HepG2 (cell line): Measurements from ENCODE around the gene RPS27A. TPM values are rescaled to one million over a fixed set of nuclear protein-coding genes. Genes with fewer than 3 reads are reported as not detected.

Source experiments
- ETV6 ChIP-seq: sonication (generic); formaldehyde crosslinking; conservative IDR thresholded peaks from 2 replicates; pipeline ENCODE4 v1.4.0; 2020; ENCODE audit warnings: missing genetic modification reagents
- EZH2 ChIP-seq: conservative IDR thresholded peaks from 2 replicates; pipeline ENCODE4 v1.6.1; 2012; ENCODE audit warnings: mild to moderate bottlenecking, low read depth, low read length, moderate library complexity
- HHEX ChIP-seq: IDR thresholded peaks from 2 replicates; pipeline ENCODE4 v1.6.1; 2016; ENCODE audit warnings: control low read depth
- HOXA9 ChIP-seq: sonication (generic); formaldehyde crosslinking; IDR thresholded peaks from 2 replicates; pipeline ENCODE4 v1.8.1; 2022; ENCODE audit warnings: missing genetic modification reagents, mild to moderate bottlenecking, moderate library complexity, borderline replicate concordance
- JARID2 ChIP-seq: sonication (generic); formaldehyde crosslinking; IDR thresholded peaks from 2 replicates; pipeline ENCODE4 v1.8.1; 2023; ENCODE audit warnings: missing genetic modification reagents, inconsistent platforms; ENCODE audit not compliant: insufficient replicate concordance
- MLLT10 ChIP-seq: sonication (generic); formaldehyde crosslinking; IDR thresholded peaks from 2 replicates; pipeline ENCODE4 v1.4.0; 2020; ENCODE audit warnings: missing genetic modification reagents
- PAF1 ChIP-seq: IDR thresholded peaks from 2 replicates; pipeline ENCODE4 v1.6.1; 2016; ENCODE audit warnings: missing genetic modification reagents, missing compliant biosample characterization
- REPIN1 ChIP-seq: sonication (generic); formaldehyde crosslinking; IDR thresholded peaks from 2 replicates; pipeline ENCODE4 v1.8.0; 2022; ENCODE audit warnings: missing genetic modification reagents, low read depth, mild to moderate bottlenecking, borderline replicate concordance
- RNF2 ChIP-seq: fragments of 450-650 bp; conservative IDR thresholded peaks from 2 replicates; pipeline ENCODE4 v1.6.1; 2016; ENCODE audit warnings: low read depth
- ZBTB44 ChIP-seq: sonication (generic); formaldehyde crosslinking; IDR thresholded peaks from 2 replicates; pipeline ENCODE4 v1.4.0; 2020; ENCODE audit warnings: missing genetic modification reagents
- ZNF20 ChIP-seq: sonication (generic); formaldehyde crosslinking; IDR thresholded peaks from 2 replicates; pipeline ENCODE4 v1.4.0; 2020; ENCODE audit warnings: mild to moderate bottlenecking, moderate library complexity, missing genetic modification reagents
- ZNF556 ChIP-seq: sonication (generic); formaldehyde crosslinking; IDR thresholded peaks from 2 replicates; pipeline ENCODE4 v1.4.0; 2020; ENCODE audit warnings: mild to moderate bottlenecking, missing genetic modification reagents, borderline replicate concordance
- ZNF766 ChIP-seq: sonication (generic); formaldehyde crosslinking; IDR thresholded peaks from 2 replicates; pipeline ENCODE4 v1.5.0; 2020; ENCODE audit warnings: missing genetic modification reagents, borderline replicate concordance
- ZNF780A ChIP-seq: sonication (generic); formaldehyde crosslinking; IDR thresholded peaks from 2 replicates; pipeline ENCODE4 v1.8.0; 2022; ENCODE audit warnings: mild to moderate bottlenecking, missing genetic modification reagents, moderate library complexity
- polyA plus RNA-seq, 8 experiments: library from polyadenylated mRNA; depleted of rRNA in 3 of 8; stranded (reverse) in 7 of 8; unstranded in 1 of 8; fragments of >200 nt; fragmentation: Illumina TruSeq in 4 of 8; extraction: Trizol in 4 of 8; gene quantifications; 2 replicates each; pipeline versions ENCODE4 v1.2.1 to v1.2.3, GENCODE V29; 2011 to 2016; ENCODE audit warnings: low read depth in 4 of 8, missing spikeins in 1 of 8, mixed read lengths in 1 of 8; ENCODE audit not compliant: insufficient read depth in 1 of 8
- total RNA-seq, 5 experiments: library from RNA; depleted of rRNA; stranded (reverse); fragments of >200 nt; fragmentation: Illumina TruSeq; extraction: Trizol; gene quantifications; 2 replicates each; pipeline ENCODE4 v1.2.3, GENCODE V29; 2016; ENCODE audit warnings: low read depth in 1 of 5
- TF ChIP-seq, protein P1 (sequence below): sonication (generic); formaldehyde crosslinking; conservative IDR thresholded peaks from 2 replicates; pipeline ENCODE4 v1.8.1; 2023; ENCODE audit warnings: missing genetic modification reagents
- TF ChIP-seq, protein P2 (sequence below): sonication (generic); formaldehyde crosslinking; conservative IDR thresholded peaks from 2 replicates; pipeline ENCODE4 v1.8.0; 2022; ENCODE audit warnings: mild to moderate bottlenecking, moderate library complexity, missing genetic modification reagents
- TF ChIP-seq, protein P3 (sequence below): sonication (generic); formaldehyde crosslinking; IDR thresholded peaks from 2 replicates; pipeline ENCODE4 v1.4.0; 2020; ENCODE audit warnings: missing genetic modification reagents, mild to moderate bottlenecking, borderline replicate concordance
- TF ChIP-seq, protein P4 (sequence below): sonication (generic); formaldehyde crosslinking; IDR thresholded peaks from 2 replicates; pipeline ENCODE4 v1.5.0; 2020; ENCODE audit warnings: missing genetic modification reagents, mild to moderate bottlenecking, borderline replicate concordance
- TF ChIP-seq, protein P5 (sequence below): sonication (generic); formaldehyde crosslinking; conservative IDR thresholded peaks from 2 replicates; pipeline ENCODE4 v1.8.0; 2022; ENCODE audit warnings: low read depth, missing genetic modification reagents

The RPS27A gene
- total and polyA plus RNA-seq, 2 of the 13 experiments (the other 11 are each of a cell fraction or from before 2014, with no cell fraction given) = 2,779 to 3,269 TPM

GRCh38 chr2:55239656-55240222 lies 7.3 kb downstream of the RPS27A start (continued):
- no peak for TF ChIP-seq ZNF20 (CRISPR knock-in tag)
- TF ChIP-seq EZH2 = no peak
- no peak for TF ChIP-seq ZBTB44 (CRISPR knock-in tag)
- TF ChIP-seq HOXA9 = no peak
- no peak for TF ChIP-seq RNF2
- TF ChIP-seq, protein P1, sequence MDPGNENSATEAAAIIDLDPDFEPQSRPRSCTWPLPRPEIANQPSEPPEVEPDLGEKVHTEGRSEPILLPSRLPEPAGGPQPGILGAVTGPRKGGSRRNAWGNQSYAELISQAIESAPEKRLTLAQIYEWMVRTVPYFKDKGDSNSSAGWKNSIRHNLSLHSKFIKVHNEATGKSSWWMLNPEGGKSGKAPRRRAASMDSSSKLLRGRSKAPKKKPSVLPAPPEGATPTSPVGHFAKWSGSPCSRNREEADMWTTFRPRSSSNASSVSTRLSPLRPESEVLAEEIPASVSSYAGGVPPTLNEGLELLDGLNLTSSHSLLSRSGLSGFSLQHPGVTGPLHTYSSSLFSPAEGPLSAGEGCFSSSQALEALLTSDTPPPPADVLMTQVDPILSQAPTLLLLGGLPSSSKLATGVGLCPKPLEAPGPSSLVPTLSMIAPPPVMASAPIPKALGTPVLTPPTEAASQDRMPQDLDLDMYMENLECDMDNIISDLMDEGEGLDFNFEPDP (CRISPR knock-in tag) = no peak
- TF ChIP-seq REPIN1 (CRISPR knock-in tag) = no peak
- TF ChIP-seq, protein P2, sequence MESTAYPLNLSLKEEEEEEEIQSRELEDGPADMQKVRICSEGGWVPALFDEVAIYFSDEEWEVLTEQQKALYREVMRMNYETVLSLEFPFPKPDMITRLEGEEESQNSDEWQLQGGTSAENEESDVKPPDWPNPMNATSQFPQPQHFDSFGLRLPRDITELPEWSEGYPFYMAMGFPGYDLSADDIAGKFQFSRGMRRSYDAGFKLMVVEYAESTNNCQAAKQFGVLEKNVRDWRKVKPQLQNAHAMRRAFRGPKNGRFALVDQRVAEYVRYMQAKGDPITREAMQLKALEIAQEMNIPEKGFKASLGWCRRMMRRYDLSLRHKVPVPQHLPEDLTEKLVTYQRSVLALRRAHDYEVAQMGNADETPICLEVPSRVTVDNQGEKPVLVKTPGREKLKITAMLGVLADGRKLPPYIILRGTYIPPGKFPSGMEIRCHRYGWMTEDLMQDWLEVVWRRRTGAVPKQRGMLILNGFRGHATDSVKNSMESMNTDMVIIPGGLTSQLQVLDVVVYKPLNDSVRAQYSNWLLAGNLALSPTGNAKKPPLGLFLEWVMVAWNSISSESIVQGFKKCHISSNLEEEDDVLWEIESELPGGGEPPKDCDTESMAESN (CRISPR knock-in tag) = no peak
- TF ChIP-seq, protein P3, sequence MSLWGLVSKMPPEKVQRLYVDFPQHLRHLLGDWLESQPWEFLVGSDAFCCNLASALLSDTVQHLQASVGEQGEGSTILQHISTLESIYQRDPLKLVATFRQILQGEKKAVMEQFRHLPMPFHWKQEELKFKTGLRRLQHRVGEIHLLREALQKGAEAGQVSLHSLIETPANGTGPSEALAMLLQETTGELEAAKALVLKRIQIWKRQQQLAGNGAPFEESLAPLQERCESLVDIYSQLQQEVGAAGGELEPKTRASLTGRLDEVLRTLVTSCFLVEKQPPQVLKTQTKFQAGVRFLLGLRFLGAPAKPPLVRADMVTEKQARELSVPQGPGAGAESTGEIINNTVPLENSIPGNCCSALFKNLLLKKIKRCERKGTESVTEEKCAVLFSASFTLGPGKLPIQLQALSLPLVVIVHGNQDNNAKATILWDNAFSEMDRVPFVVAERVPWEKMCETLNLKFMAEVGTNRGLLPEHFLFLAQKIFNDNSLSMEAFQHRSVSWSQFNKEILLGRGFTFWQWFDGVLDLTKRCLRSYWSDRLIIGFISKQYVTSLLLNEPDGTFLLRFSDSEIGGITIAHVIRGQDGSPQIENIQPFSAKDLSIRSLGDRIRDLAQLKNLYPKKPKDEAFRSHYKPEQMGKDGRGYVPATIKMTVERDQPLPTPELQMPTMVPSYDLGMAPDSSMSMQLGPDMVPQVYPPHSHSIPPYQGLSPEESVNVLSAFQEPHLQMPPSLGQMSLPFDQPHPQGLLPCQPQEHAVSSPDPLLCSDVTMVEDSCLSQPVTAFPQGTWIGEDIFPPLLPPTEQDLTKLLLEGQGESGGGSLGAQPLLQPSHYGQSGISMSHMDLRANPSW (CRISPR knock-in tag) = no peak
- TF ChIP-seq, protein P4, sequence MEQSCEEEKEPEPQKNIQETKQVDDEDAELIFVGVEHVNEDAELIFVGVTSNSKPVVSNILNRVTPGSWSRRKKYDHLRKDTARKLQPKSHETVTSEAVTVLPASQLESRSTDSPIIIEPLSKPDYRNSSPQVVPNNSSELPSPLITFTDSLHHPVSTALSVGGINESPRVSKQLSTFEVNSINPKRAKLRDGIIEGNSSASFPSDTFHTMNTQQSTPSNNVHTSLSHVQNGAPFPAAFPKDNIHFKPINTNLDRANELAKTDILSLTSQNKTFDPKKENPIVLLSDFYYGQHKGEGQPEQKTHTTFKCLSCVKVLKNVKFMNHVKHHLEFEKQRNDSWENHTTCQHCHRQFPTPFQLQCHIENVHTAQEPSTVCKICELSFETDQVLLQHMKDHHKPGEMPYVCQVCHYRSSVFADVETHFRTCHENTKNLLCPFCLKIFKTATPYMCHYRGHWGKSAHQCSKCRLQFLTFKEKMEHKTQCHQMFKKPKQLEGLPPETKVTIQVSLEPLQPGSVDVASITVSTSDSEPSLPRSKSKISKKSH (CRISPR knock-in tag) = no peak
- TF ChIP-seq ZNF556 (CRISPR knock-in tag) = no peak
- TF ChIP-seq PAF1 (CRISPR knock-in tag) = no peak
- TF ChIP-seq JARID2 = no peak
- TF ChIP-seq HHEX (CRISPR knock-in tag) = no peak
- TF ChIP-seq ZNF766 = no peak
- TF ChIP-seq ZNF780A = no peak
- TF ChIP-seq MLLT10 (CRISPR knock-in tag) = no peak
- TF ChIP-seq ETV6 (CRISPR knock-in tag) = no peak
- TF ChIP-seq, protein P5, sequence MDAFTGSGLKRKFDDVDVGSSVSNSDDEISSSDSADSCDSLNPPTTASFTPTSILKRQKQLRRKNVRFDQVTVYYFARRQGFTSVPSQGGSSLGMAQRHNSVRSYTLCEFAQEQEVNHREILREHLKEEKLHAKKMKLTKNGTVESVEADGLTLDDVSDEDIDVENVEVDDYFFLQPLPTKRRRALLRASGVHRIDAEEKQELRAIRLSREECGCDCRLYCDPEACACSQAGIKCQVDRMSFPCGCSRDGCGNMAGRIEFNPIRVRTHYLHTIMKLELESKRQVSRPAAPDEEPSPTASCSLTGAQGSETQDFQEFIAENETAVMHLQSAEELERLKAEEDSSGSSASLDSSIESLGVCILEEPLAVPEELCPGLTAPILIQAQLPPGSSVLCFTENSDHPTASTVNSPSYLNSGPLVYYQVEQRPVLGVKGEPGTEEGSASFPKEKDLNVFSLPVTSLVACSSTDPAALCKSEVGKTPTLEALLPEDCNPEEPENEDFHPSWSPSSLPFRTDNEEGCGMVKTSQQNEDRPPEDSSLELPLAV = no peak
